ENCODE results near the gene CRLF3.
"Not testable (repeated sequence)": the region's sequence is repeated elsewhere in the genome, so short reads cannot be mapped to it uniquely, and the experiment has no call there.

GRCh38 chr17:30735206-30735605 lies 89.3 kb downstream of the CRLF3 start:
- not testable (repeated sequence) for TF ChIP-seq POLR2A (IDR thresholded peaks at IDR 0.05; ENCODE audit: low read depth); EP300 (IDR thresholded peaks at IDR 0.05)
- TF ChIP-seq, protein P1, sequence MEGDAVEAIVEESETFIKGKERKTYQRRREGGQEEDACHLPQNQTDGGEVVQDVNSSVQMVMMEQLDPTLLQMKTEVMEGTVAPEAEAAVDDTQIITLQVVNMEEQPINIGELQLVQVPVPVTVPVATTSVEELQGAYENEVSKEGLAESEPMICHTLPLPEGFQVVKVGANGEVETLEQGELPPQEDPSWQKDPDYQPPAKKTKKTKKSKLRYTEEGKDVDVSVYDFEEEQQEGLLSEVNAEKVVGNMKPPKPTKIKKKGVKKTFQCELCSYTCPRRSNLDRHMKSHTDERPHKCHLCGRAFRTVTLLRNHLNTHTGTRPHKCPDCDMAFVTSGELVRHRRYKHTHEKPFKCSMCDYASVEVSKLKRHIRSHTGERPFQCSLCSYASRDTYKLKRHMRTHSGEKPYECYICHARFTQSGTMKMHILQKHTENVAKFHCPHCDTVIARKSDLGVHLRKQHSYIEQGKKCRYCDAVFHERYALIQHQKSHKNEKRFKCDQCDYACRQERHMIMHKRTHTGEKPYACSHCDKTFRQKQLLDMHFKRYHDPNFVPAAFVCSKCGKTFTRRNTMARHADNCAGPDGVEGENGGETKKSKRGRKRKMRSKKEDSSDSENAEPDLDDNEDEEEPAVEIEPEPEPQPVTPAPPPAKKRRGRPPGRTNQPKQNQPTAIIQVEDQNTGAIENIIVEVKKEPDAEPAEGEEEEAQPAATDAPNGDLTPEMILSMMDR (IDR thresholded peaks at IDR 0.05): not testable (repeated sequence)
